HG03139 (cell line): ENCODE results near the gene ADAR.

Source experiments
- ATAC-seq: cut with Tn5 transposase; IDR thresholded peaks from one replicate; pipeline ENCODE4 v1.9.1; 2021; ENCODE audit not compliant: unreplicated experiment

The ADAR gene

GRCh38 chr1:154619181-154619948 lies 11.4 kb upstream of the ADAR start:
- no peak for ATAC-seq

GRCh38 chr1:154616659-154617345 lies 8.8 kb upstream of the ADAR start:
- ATAC-seq: no peak

GRCh38 chr1:154615411-154615810 lies 7.4 kb upstream of the ADAR start:
- no peak for ATAC-seq

GRCh38 chr1:154614901-154615300 lies 6.9 kb upstream of the ADAR start:
- ATAC-seq: no peak

- ATAC-seq: no peak
Observed at GRCh38 chr1:154614247-154614646, 6.3 kb upstream of the ADAR start.

GRCh38 chr1:154611150-154611862 lies 3.3 kb upstream of the ADAR start:
- no peak for ATAC-seq

- no peak for ATAC-seq
Observed at GRCh38 chr1:154609398-154610380, 1.7 kb upstream of the ADAR start.

GRCh38 chr1:154608397-154609270 lies 648 bp upstream of the ADAR start:
- ATAC-seq: no peak

- peak; percentile 6 for ATAC-seq
Observed at GRCh38 chr1:154607106-154607608, 829 bp downstream of the ADAR start.

- ATAC-seq: no peak
Observed at GRCh38 chr1:154605534-154605933, 2.5 kb downstream of the ADAR start.

GRCh38 chr1:154603317-154603716 lies 4.7 kb downstream of the ADAR start:
- ATAC-seq: no peak

- ATAC-seq: no peak
Observed at GRCh38 chr1:154599658-154600057, 8.3 kb downstream of the ADAR start.

- ATAC-seq: no peak
Observed at GRCh38 chr1:154598871-154599635, 8.9 kb downstream of the ADAR start.

- ATAC-seq: no peak
Observed at GRCh38 chr1:154595621-154596020, 12.4 kb downstream of the ADAR start.

- ATAC-seq: no peak
Observed at GRCh38 chr1:154594811-154595210, 13.2 kb downstream of the ADAR start.

GRCh38 chr1:154593390-154593789 lies 14.6 kb downstream of the ADAR start:
- ATAC-seq: no peak

GRCh38 chr1:154591206-154591605 lies 16.8 kb downstream of the ADAR start:
- no peak for ATAC-seq

- ATAC-seq: no peak
Observed at GRCh38 chr1:154590756-154591155, 17.2 kb downstream of the ADAR start.

- ATAC-seq: no peak
Observed at GRCh38 chr1:154589780-154590179, 18.2 kb downstream of the ADAR start.
